HEK293 (cell line): ENCODE results near the gene EPG5.

Experiments used
- GFI1B ChIP-seq: fragments of 450-650 bp; formaldehyde crosslinking; IDR thresholded peaks from 2 replicates; pipeline ENCODE4 v1.5.1; 2016; ENCODE audit warnings: missing biosample characterization, missing genetic modification characterization
- MYNN ChIP-seq: fragments of 450-650 bp; formaldehyde crosslinking; IDR thresholded peaks from 2 replicates; pipeline ENCODE4 v1.5.1; 2016; ENCODE audit warnings: missing biosample characterization, missing genetic modification characterization, borderline replicate concordance
- TCF7L2 ChIP-seq: IDR thresholded peaks from 2 replicates; pipeline ENCODE4 v1.6.1; 2011; ENCODE audit warnings: low read depth, mild to moderate bottlenecking, inconsistent platforms, low read length, moderate library complexity, borderline replicate concordance
- YY1 ChIP-seq: fragments of 450-650 bp; formaldehyde crosslinking; IDR thresholded peaks from 2 replicates; pipeline ENCODE4 v1.5.1; 2018; ENCODE audit warnings: missing biosample characterization, missing genetic modification characterization
- ZFHX2 ChIP-seq: fragments of 450-650 bp; formaldehyde crosslinking; conservative IDR thresholded peaks from 2 replicates; pipeline ENCODE4 v1.5.1; 2016; ENCODE audit warnings: missing biosample characterization, missing genetic modification characterization
- ZNF175 ChIP-seq: fragments of 450-650 bp; formaldehyde crosslinking; IDR thresholded peaks from 2 replicates; pipeline ENCODE4 v1.5.1; 2016; ENCODE audit warnings: missing biosample characterization, missing genetic modification characterization
- ZNF221 ChIP-seq: fragments of 450-650 bp; formaldehyde crosslinking; IDR thresholded peaks from 2 replicates; pipeline ENCODE4 v1.5.1; 2017; ENCODE audit warnings: missing biosample characterization, missing genetic modification characterization, borderline replicate concordance
- ZNF610 ChIP-seq: fragments of 450-650 bp; formaldehyde crosslinking; IDR thresholded peaks from 2 replicates; pipeline ENCODE4 v1.5.1; 2016; ENCODE audit warnings: missing biosample characterization, missing genetic modification characterization, borderline replicate concordance
- ZNF670 ChIP-seq: fragments of 450-650 bp; formaldehyde crosslinking; IDR thresholded peaks from 2 replicates; pipeline ENCODE4 v1.5.1; 2016; ENCODE audit warnings: missing biosample characterization, missing genetic modification characterization, low read depth
- ZNF768 ChIP-seq: fragments of 450-650 bp; formaldehyde crosslinking; IDR thresholded peaks from 2 replicates; pipeline ENCODE4 v1.5.1; 2018; ENCODE audit warnings: missing biosample characterization, mild to moderate bottlenecking, missing genetic modification characterization
- TF ChIP-seq, protein P1 (sequence below): fragments of 450-650 bp; formaldehyde crosslinking; IDR thresholded peaks from 2 replicates; pipeline ENCODE4 v1.5.1; 2016; ENCODE audit warnings: missing biosample characterization, missing genetic modification characterization
- TF ChIP-seq, protein P2 (sequence below): fragments of 450-650 bp; formaldehyde crosslinking; IDR thresholded peaks from 2 replicates; pipeline ENCODE4 v1.5.1; 2016; ENCODE audit warnings: missing biosample characterization, missing genetic modification characterization
- TF ChIP-seq, protein P3 (sequence below): fragments of 450-650 bp; formaldehyde crosslinking; IDR thresholded peaks from 2 replicates; pipeline ENCODE4 v1.5.1; 2017; ENCODE audit warnings: missing biosample characterization, mild to moderate bottlenecking, missing genetic modification characterization, moderate library complexity
- TF ChIP-seq, protein P4 (sequence below): fragments of 450-650 bp; IDR thresholded peaks from 2 replicates; pipeline ENCODE4 v1.5.1; 2018; ENCODE audit warnings: missing biosample characterization, mild to moderate bottlenecking, missing genetic modification characterization

DNA sequence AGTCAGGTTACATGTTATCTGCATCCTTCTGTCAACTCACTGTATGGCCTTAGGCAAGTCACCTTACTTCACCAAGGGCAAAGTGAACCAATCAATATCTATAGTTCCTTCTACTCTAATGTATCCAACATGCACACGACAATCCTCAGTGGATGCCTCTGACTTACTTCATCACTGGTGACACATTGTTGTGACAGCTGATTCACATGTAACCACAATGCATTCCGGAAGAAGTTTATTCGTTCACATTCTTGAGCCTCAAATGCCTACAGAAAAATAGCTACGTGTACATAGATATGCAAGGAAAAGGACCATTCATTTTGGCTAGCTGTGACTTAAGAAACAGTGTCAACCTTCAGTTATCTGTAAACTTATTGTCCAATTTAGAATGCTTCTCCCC is 26.3 kb upstream of the EPG5 start:
- TF ChIP-seq ZNF175 (tag by site-specific recombination) (no peak), YY1 (tag by site-specific recombination) (no peak), GFI1B (no peak), ZFHX2 (tag by site-specific recombination) (no peak), ZNF610 (tag by site-specific recombination) (no peak), ZNF221 (no peak), MYNN (tag by site-specific recombination) (no peak), ZNF768 (tag by site-specific recombination) (no peak), ZNF670 (tag by site-specific recombination) (no peak), TCF7L2 (no peak)
- TF ChIP-seq, protein P1, sequence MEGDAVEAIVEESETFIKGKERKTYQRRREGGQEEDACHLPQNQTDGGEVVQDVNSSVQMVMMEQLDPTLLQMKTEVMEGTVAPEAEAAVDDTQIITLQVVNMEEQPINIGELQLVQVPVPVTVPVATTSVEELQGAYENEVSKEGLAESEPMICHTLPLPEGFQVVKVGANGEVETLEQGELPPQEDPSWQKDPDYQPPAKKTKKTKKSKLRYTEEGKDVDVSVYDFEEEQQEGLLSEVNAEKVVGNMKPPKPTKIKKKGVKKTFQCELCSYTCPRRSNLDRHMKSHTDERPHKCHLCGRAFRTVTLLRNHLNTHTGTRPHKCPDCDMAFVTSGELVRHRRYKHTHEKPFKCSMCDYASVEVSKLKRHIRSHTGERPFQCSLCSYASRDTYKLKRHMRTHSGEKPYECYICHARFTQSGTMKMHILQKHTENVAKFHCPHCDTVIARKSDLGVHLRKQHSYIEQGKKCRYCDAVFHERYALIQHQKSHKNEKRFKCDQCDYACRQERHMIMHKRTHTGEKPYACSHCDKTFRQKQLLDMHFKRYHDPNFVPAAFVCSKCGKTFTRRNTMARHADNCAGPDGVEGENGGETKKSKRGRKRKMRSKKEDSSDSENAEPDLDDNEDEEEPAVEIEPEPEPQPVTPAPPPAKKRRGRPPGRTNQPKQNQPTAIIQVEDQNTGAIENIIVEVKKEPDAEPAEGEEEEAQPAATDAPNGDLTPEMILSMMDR (tag by site-specific recombination): no peak
- TF ChIP-seq, protein P2, sequence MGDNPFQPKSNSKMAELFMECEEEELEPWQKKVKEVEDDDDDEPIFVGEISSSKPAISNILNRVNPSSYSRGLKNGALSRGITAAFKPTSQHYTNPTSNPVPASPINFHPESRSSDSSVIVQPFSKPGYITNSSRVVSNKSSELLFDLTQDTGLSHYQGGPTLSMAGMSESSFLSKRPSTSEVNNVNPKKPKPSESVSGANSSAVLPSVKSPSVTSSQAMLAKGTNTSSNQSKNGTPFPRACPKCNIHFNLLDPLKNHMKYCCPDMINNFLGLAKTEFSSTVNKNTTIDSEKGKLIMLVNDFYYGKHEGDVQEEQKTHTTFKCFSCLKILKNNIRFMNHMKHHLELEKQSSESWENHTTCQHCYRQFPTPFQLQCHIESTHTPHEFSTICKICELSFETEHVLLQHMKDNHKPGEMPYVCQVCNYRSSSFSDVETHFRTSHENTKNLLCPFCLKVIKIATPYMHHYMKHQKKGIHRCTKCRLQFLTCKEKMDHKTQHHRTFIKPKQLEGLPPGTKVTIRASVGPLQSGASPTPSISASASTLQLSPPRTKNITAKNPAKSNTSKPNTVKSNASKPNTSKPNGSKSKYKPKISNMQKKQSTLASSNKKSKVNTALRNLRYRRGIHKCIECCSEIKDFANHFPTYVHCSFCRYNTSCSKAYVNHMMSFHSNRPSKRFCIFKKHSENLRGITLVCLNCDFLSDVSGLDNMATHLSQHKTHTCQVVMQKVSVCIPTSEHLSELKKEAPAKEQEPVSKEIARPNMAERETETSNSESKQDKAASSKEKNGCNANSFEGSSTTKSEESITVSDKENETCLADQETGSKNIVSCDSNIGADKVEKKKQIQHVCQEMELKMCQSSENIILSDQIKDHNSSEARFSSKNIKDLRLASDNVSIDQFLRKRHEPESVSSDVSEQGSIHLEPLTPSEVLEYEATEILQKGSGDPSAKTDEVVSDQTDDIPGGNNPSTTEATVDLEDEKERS (tag by site-specific recombination): no peak
- TF ChIP-seq, protein P3, sequence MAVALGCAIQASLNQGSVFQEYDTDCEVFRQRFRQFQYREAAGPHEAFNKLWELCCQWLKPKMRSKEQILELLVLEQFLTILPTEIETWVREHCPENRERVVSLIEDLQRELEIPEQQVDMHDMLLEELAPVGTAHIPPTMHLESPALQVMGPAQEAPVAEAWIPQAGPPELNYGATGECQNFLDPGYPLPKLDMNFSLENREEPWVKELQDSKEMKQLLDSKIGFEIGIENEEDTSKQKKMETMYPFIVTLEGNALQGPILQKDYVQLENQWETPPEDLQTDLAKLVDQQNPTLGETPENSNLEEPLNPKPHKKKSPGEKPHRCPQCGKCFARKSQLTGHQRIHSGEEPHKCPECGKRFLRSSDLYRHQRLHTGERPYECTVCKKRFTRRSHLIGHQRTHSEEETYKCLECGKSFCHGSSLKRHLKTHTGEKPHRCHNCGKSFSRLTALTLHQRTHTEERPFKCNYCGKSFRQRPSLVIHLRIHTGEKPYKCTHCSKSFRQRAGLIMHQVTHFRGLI (tag by site-specific recombination): no peak
- TF ChIP-seq, protein P4, sequence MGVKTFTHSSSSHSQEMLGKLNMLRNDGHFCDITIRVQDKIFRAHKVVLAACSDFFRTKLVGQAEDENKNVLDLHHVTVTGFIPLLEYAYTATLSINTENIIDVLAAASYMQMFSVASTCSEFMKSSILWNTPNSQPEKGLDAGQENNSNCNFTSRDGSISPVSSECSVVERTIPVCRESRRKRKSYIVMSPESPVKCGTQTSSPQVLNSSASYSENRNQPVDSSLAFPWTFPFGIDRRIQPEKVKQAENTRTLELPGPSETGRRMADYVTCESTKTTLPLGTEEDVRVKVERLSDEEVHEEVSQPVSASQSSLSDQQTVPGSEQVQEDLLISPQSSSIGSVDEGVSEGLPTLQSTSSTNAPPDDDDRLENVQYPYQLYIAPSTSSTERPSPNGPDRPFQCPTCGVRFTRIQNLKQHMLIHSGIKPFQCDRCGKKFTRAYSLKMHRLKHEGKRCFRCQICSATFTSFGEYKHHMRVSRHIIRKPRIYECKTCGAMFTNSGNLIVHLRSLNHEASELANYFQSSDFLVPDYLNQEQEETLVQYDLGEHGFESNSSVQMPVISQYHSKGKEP (tag by site-specific recombination): no peak
